ENCODE data around the gene SSMEM1. TPM values are rescaled to one million over a fixed set of nuclear protein-coding genes. Genes with fewer than 3 reads are reported as not detected.
A peak's percentile ranks its signal among the peaks of the same experiment; 100 is the strongest.

The SSMEM1 gene
- total RNA-seq, 1 donor from 2014 or later, result not detected

DNA sequence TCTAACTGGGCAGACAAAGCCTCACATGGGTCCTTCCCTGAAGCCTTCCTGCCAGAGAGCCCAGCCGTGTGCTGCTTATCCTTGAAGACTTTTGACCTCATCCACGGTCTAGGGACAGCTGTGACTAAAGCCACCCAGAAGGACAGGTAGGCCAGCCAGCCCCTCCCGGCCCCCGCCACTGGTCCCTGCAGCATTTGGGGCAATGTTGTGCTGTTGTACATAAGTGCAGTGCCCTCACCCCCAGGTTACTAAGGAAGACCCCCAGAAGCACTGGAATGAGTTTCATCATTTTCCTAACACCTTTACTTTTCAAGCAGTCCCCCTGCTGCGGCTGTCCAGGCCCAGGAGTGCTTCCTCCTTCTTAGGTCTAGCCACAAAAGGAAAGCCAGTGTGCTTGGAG is 45.5 kb upstream of the SSMEM1 start:
- Histone ChIP-seq H2AFZ (replicated peaks) (no peak overlapping the region), H3K27me3 (no peaks in the 10 kb centered on the region), H3K79me2 (ENCODE audit: low read depth) (no peaks in the 10 kb centered on the region), H3K4me3 (no peak overlapping the region), H3K27ac (no peak overlapping the region), H3F3A (ENCODE audit: low read depth) (no peaks in the 10 kb centered on the region), H3K4me2 (no peak overlapping the region), H3K9ac (no peak overlapping the region), H3K9me3 (ENCODE audit: low read depth) (no peaks in the 10 kb centered on the region), H4K20me1 (ENCODE audit: low read depth) (no peaks in the 10 kb centered on the region), H3K36me3 (peaks cover 27% of the 10 kb centered on the region), H3K4me1 (no peaks in the 10 kb centered on the region)
- DNase-seq (ENCODE audit: low spot score), result no peak
- H3K27ac Mint-ChIP-seq, result no peak overlapping the region
- H3K9me3 Mint-ChIP-seq, result peaks cover 7% of the 10 kb centered on the region
- TF ChIP-seq EZH2 (IDR thresholded peaks at IDR 0.05) (no peak), EZH2phosphoT487 (IDR thresholded peaks at IDR 0.05) (no peak)
- TF ChIP-seq, protein P1, sequence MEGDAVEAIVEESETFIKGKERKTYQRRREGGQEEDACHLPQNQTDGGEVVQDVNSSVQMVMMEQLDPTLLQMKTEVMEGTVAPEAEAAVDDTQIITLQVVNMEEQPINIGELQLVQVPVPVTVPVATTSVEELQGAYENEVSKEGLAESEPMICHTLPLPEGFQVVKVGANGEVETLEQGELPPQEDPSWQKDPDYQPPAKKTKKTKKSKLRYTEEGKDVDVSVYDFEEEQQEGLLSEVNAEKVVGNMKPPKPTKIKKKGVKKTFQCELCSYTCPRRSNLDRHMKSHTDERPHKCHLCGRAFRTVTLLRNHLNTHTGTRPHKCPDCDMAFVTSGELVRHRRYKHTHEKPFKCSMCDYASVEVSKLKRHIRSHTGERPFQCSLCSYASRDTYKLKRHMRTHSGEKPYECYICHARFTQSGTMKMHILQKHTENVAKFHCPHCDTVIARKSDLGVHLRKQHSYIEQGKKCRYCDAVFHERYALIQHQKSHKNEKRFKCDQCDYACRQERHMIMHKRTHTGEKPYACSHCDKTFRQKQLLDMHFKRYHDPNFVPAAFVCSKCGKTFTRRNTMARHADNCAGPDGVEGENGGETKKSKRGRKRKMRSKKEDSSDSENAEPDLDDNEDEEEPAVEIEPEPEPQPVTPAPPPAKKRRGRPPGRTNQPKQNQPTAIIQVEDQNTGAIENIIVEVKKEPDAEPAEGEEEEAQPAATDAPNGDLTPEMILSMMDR (IDR thresholded peaks at IDR 0.05), result no peak
- peaks cover 53% of the 10 kb centered on the region for H3K36me3 Mint-ChIP-seq
- no peak overlapping the region for H3K4me3 Mint-ChIP-seq
- no peaks in the 10 kb centered on the region for H3K27me3 Mint-ChIP-seq (ENCODE audit: insufficient read depth, low read depth)
- no peaks in the 10 kb centered on the region for H3K4me1 Mint-ChIP-seq

DNA sequence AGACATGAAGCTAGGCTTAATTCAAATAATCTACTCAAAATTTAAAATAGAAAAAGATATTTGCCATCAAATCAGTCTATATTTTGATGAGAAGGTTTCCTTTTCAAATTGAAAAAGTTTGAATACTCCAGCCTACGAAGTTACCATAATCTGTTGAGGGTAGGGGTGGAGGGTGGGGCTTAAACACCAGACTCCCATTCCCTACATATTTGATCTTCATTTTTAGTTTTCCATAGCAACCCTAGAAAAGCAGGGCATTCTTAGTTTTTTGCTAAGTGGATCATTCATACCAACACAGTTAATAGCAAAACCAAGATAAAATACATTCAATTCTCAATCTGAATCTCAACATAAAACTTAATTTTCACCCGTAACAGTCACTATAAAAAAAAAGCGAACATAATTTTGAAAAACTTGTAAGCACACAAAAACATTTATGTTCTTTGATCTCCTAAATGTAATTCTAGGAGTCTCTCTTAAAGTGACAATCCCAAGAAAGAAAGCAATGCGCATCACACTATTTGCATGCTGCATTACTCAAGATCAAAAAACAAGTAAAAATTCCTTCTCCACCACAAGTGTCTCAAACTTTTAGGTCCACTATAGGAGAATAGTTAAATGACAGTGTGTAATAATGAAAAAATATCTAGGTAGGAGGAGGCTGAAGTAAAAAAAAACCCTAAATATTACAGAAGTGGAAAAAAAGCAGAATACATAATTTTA is 33.3 kb upstream of the SSMEM1 start:
- peaks cover 33% of the 10 kb centered on the region for H3K36me3 ChIP-seq
- H3K4me3 ChIP-seq, result no peak overlapping the region
- no peaks in the 10 kb centered on the region for H3F3A ChIP-seq (ENCODE audit: low read depth)
- no peak for DNase-seq (ENCODE audit: low spot score)
- Mint-ChIP-seq H3K4me3 (no peak overlapping the region), H3K4me1 (peaks cover 12% of the 10 kb centered on the region), H3K9me3 (no peaks in the 10 kb centered on the region), H3K36me3 (peaks cover 36% of the 10 kb centered on the region), H3K27me3 (ENCODE audit: insufficient read depth, low read depth) (no peaks in the 10 kb centered on the region), H3K27ac (peak overlapping the region; percentile 9)
- H3K27me3 ChIP-seq, result no peaks in the 10 kb centered on the region
- no peak overlapping the region for H2AFZ ChIP-seq (replicated peaks)
- no peak overlapping the region for H3K4me2 ChIP-seq
- no peaks in the 10 kb centered on the region for H4K20me1 ChIP-seq (ENCODE audit: low read depth)
- no peaks in the 10 kb centered on the region for H3K79me2 ChIP-seq (ENCODE audit: low read depth)
- H3K9me3 ChIP-seq (ENCODE audit: low read depth), result no peaks in the 10 kb centered on the region
- no peak overlapping the region for H3K27ac ChIP-seq
- no peak overlapping the region for H3K9ac ChIP-seq
- no peaks in the 10 kb centered on the region for H3K4me1 ChIP-seq
- TF ChIP-seq, protein P1 (IDR thresholded peaks at IDR 0.05), result no peak
- TF ChIP-seq EZH2 (IDR thresholded peaks at IDR 0.05), result no peak
- TF ChIP-seq EZH2phosphoT487 (IDR thresholded peaks at IDR 0.05), result no peak

DNA sequence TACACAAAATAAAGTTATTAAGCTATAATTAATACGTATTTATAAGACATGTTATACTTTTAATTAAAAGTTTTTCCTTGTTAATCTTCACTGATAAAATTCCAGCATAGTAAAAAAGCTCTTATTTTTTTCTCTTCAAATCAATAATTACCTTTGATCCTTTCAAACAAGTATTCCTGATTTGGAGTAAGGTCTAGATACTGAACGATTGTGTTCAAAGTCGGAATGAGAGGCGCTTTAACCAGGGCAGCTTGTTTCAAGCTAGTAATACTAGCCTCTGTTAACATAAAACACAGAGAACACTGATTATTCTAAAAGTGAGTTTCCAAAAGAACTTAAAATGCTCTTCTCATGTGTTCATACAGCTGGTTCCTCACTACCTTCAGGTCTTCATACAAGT is 29.4 kb upstream of the SSMEM1 start:
- Histone ChIP-seq H3K9ac (no peak overlapping the region), H4K20me1 (ENCODE audit: low read depth) (no peaks in the 10 kb centered on the region), H2AFZ (replicated peaks) (no peak overlapping the region), H3K9me3 (ENCODE audit: low read depth) (no peaks in the 10 kb centered on the region), H3K36me3 (peaks cover 35% of the 10 kb centered on the region), H3K4me3 (no peak overlapping the region), H3K4me2 (no peak overlapping the region), H3K79me2 (ENCODE audit: low read depth) (no peaks in the 10 kb centered on the region), H3F3A (ENCODE audit: low read depth) (no peaks in the 10 kb centered on the region), H3K4me1 (no peaks in the 10 kb centered on the region), H3K27me3 (no peaks in the 10 kb centered on the region), H3K27ac (no peak overlapping the region)
- DNase-seq (ENCODE audit: low spot score), result no peak
- no peak overlapping the region for H3K27ac Mint-ChIP-seq
- no peaks in the 10 kb centered on the region for H3K9me3 Mint-ChIP-seq
- H3K4me3 Mint-ChIP-seq, result no peak overlapping the region
- no peak for TF ChIP-seq EZH2phosphoT487 (IDR thresholded peaks at IDR 0.05)
- no peak for TF ChIP-seq EZH2 (IDR thresholded peaks at IDR 0.05)
- TF ChIP-seq, protein P1 (IDR thresholded peaks at IDR 0.05), result no peak
- peaks cover 29% of the 10 kb centered on the region for H3K36me3 Mint-ChIP-seq
- H3K27me3 Mint-ChIP-seq (ENCODE audit: insufficient read depth, low read depth), result no peaks in the 10 kb centered on the region
- H3K4me1 Mint-ChIP-seq, result peaks cover 12% of the 10 kb centered on the region

All from neural progenitor cell (in vitro differentiated cells).